ENCODE results near the gene ADPRH.
A peak's percentile ranks its signal among the peaks of the same experiment; 100 is the strongest.

The ADPRH gene

DNA sequence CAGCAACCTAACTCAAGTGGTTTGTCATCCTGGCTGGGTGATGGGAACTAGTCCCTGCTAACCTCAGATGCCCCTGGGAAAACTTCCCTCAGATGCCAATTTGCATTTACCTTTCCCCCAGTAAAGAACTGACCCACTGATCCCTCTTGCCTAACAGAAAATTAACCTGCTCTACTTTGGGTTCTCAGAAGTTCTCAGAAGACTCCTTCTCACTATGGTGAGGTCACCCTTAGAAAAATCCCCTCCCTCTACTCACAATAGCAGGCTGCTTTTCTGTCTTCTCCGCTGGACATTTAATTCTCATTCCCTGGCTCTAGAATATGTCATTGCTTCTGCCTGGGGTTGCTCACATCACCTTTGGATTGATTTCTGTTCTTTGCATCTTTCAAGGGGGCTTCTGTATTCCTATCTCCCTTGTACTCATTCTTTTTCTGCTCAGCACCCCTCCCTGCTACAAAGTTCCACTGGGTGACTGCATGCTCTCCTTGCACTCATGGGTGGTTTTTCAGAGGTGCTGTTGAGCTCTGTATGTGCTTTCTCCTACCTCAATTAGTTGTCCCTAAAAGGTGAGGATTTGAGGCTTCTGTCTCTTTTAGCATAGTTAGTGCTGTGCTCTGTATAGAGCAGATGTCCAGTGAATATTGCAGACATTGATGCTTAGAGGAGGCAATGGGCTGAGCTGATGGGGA, 19.3 kb downstream of the ADPRH start:
- DNase-seq: no peak

DNA sequence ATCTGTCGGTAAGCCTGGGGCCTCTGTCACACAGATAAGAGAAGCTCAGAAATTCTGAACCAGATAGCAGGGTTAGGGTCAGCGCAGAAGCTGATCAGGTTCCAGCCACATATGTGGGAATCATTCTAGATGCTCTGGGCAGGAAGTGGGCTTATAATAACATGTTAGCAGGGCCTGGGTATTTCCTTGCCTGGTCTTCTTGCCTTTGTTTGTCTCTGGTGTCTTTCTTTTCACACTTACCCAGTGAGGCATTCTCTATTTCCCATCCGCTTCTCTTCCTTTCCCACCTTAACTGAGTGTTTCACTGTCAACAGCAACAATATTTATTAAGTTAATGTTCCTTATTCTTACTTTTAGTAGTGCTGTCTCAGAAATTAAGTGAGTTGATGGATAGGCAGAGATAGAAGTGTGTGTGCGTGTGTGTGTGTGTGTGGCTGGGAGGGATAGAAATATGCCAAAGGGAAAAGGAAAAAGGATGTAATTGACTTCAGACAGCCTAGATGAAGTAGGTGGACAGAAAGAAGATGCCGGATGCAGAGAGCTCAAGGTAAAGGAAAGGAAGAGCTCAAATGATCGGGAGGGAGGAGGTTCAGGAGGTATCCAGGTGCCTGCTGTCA, 20.4 kb downstream of the ADPRH start:
- no peak for DNase-seq

DNA sequence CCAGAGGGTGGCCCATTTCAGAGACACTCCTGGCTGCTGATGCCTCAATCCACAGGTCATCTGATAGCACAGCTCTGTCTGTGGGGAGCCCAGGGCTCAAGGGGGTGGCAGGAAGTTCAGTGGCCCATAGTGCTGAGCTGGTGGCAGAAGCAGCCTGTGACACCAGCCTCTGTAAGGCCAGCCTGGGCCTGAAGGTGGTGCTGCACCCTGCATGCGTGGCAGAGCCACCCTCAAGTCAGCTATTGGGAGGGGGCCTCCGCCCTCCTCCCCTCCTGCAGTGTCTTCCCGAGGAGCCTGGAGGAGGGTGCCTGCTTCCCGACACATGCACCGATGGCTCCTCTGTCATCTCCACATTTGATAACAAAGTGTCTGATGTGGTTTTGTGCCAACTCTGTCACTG, 21.4 kb downstream of the ADPRH start:
- no peak for DNase-seq

DNA sequence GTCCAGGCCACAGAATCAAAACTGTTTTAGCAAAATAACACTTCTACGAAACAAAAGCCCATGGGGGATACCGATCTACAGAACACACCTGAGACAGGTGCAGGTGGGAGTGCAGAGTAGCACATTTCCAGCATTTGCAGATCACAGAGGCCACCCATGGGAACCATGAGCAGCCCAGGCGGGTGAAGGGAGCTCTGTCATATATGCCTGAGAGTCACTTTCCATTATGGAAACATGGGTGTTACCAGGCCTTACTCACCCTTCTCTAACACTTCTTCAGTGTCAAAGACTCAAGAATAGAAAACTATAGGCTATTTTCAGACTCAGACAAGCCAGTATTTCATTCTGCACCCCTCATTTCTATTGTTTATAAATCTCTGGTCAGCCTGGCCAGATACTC, 21.9 kb downstream of the ADPRH start:
- no peak for DNase-seq

- no peak for DNase-seq
Measured at GRCh38 chr3:119602676-119603075, 23.4 kb downstream of the ADPRH start.

- DNase-seq: no peak
Measured at GRCh38 chr3:119604878-119605277, 25.6 kb downstream of the ADPRH start.

- no peak for DNase-seq
Measured at GRCh38 chr3:119608405-119609000, 29.2 kb downstream of the ADPRH start.

DNA sequence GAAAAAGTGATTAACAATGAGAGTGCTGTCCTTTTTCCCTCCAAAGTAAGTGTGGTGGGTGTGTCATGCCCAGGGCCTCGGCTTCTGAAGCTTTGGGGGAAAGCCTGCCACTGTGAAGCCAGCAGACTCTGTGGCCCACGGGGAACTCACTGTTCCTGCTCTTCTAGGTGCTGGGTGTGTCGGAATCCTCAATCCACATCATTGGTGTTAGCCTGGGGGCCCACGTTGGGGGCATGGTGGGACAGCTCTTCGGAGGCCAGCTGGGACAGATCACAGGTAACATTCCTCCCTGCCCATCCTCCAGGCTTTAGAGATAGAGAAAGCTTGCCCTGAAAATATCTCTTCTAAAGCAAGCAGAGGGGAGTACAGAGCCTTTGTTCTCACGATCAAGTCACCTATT, 30.0 kb downstream of the ADPRH start:
- no peak for DNase-seq

- no peak for DNase-seq
Measured at GRCh38 chr3:119611664-119612063, 32.4 kb downstream of the ADPRH start.

- DNase-seq: no peak
Measured at GRCh38 chr3:119613201-119613600, 33.9 kb downstream of the ADPRH start.

DNA sequence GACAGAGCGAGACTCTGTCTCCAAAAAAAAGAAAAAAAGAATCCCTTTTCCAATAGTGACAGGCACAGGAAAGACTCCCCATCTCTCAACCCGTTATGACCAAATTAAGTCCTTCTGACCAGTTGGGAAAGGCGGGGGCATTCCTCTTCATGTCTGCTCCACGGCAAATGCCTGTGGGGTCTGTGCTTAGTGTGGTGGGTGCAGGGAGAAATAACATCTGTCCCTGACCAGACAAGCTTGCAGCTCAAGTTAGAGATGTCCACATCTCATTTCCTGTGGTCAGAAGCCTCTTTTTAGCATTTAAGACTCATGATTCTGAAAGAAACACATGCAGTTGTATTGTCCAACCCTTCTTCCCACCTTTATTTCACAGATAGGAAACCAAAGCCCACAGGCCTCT, 34.6 kb downstream of the ADPRH start:
- DNase-seq: no peak

GRCh38 chr3:119616056-119616455, 36.8 kb downstream of the ADPRH start:
- no peak for DNase-seq

GRCh38 chr3:119619094-119619493, 39.8 kb downstream of the ADPRH start:
- no peak for DNase-seq

- no peak for DNase-seq
Measured at GRCh38 chr3:119620899-119621298, 41.6 kb downstream of the ADPRH start.

- no peak for DNase-seq
Measured at GRCh38 chr3:119624002-119624720, 44.9 kb downstream of the ADPRH start.

- no peak for DNase-seq
Measured at GRCh38 chr3:119625451-119626153, 46.3 kb downstream of the ADPRH start.

DNA sequence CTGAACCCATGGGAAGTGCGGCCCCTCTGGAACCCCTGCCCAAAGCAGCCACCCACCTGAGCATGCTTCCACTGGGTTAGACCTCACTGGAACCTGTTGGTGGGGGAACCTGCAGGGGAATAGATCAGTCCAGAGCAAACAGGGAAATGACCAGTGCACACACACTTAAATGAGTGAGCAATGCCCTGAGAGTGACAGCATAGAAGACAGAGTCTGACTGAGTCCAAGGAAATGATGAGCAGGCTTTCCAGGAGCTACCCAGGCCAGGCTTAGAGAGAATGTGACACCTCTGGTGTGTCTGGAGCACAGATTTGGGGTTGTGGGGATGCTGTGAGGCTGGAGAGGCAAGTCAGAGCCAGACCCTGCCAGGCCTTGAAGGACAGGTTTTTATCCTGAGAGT, 46.9 kb downstream of the ADPRH start:
- DNase-seq: no peak

GRCh38 chr3:119627461-119627860, 48.2 kb downstream of the ADPRH start:
- peak; percentile 24 for DNase-seq

GRCh38 chr3:119628390-119628789, 49.1 kb downstream of the ADPRH start:
- DNase-seq: peak; percentile 29

DNA sequence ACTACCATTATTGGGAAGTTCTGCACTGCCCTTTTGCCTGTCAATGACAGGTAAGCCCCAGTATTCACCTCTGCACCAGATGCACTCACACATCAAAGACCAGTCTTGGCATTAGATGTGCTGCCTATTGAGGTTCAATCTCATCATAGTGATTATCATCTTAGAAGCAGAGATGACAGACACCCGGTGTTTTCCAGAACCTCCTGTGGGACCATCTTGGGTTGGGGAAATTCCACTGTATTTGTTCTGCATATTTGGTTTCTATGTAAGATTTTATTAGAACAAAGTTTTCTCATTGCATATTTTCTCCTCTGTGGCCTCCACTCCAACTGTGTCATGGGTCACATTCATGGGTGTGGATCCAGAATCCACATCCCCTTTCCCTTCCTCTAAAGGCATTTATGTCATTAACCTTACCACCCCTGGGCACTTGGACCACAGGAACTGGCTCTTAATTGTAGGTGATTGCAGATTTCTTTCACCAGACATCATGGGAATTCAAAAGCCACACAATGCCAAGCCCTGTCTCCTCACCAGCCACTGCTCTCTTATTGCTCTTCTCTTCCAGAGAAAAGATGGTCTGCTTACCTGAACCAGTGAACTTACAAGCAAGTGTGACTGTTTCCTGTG, 49.6 kb downstream of the ADPRH start:
- peak; percentile 41 for DNase-seq

- DNase-seq: no peak
Measured at GRCh38 chr3:119630128-119630879, 51.0 kb downstream of the ADPRH start.

- DNase-seq: no peak
Measured at GRCh38 chr3:119630880-119631329, 51.6 kb downstream of the ADPRH start.

Data from CD4-positive, alpha-beta T cell treated with Interleukin-4 for 4 hours (primary cell).